Measurements from ENCODE around the gene LSM2.
A peak's percentile ranks its signal among the peaks of the same experiment; 100 is the strongest.

Gene LSM2

GRCh38 chr6:31834367-31835250 lies 27.8 kb upstream of the LSM2 start:
- DNase-seq (ENCODE audit: low read depth), result peak; percentile 63
- peak overlapping the region; percentile 80 for H3K4me3 ChIP-seq (ENCODE audit: low read depth, low read length)
- no peak for TF ChIP-seq CTCF (IDR thresholded peaks at IDR 0.05; ENCODE audit: control insufficient read depth, extremely low read depth, insufficient read depth)

DNA sequence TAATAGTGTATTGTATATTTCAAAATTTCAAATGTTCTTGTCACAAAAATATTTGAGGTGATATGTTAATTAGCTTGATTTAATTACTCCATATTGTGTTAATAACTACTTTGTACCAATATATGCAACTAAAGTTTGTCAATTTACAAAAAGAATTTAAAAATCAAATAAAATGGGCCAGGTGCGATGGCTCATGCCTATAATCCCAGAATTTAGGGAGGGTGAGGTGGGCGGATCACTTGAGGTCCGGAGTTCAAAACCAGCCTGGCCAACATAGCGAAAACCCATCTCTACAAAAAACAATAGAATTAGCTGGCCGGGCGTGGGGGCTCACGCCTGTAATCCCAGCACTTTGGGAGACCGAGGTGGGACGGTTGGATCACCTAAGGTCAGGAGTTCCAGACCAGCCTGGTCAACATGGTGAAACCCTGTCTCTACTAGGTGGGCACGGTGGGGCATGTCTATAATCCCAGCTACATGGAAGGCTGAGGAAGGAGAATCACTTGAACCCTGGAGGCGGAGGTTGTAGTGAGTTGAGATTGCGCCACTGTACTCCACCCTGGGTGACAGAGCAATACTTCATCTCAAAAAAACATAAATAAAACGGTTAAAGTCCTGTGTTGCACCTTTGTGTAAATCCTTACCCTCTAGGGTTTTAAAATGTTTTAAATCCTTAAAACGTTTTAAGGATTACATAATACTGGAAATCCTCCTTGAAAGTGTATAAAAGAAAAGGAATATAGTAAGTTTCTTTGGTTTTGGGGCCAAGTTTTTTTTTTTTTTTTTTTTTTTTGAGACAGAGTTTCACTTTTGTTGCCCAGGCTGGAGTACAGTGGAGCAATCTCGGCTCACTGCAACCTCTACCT lies 24.8 kb upstream of the LSM2 start:
- TF ChIP-seq CTCF (IDR thresholded peaks at IDR 0.05; ENCODE audit: control insufficient read depth, extremely low read depth, insufficient read depth), result no peak
- H3K4me3 ChIP-seq (ENCODE audit: low read depth, low read length), result peak overlapping the region; percentile 83
- DNase-seq (ENCODE audit: low read depth), result no peak

DNA sequence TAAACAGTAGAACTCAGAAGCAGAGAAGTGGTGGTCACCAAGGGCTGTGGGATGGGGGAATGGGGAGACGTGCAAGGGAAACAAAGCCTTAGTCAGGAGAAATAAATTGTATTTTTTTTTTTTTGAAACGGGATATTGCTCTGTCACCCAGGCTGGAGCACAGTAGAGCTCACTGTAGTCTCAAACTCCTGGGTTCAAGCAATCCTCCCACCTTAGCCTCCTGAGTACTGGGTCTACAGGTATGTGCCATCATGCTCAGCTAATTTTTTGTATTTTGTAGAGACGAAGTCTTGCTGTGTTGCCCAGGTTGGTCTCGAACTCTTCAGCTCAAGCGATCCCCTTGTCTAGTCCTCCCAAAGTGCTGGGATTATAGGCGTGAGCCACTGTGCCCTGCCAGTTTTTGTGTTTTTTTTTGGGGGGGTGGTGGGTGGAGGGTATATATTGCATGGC lies 24.1 kb upstream of the LSM2 start:
- TF ChIP-seq CTCF (IDR thresholded peaks at IDR 0.05; ENCODE audit: control insufficient read depth, extremely low read depth, insufficient read depth), result no peak
- peak overlapping the region; percentile 83 for H3K4me3 ChIP-seq (ENCODE audit: low read depth, low read length)

GRCh38 chr6:31829633-31830283 lies 23.0 kb upstream of the LSM2 start:
- TF ChIP-seq CTCF (IDR thresholded peaks at IDR 0.05; ENCODE audit: control insufficient read depth, extremely low read depth, insufficient read depth), result peak; percentile 29
- peak overlapping the region; percentile 83 for H3K4me3 ChIP-seq (ENCODE audit: low read depth, low read length)
- no peak for DNase-seq (ENCODE audit: low read depth)

More for the DNA sequence above, 24.1 kb upstream of the LSM2 start:
- no peak for DNase-seq (ENCODE audit: low read depth)

DNA sequence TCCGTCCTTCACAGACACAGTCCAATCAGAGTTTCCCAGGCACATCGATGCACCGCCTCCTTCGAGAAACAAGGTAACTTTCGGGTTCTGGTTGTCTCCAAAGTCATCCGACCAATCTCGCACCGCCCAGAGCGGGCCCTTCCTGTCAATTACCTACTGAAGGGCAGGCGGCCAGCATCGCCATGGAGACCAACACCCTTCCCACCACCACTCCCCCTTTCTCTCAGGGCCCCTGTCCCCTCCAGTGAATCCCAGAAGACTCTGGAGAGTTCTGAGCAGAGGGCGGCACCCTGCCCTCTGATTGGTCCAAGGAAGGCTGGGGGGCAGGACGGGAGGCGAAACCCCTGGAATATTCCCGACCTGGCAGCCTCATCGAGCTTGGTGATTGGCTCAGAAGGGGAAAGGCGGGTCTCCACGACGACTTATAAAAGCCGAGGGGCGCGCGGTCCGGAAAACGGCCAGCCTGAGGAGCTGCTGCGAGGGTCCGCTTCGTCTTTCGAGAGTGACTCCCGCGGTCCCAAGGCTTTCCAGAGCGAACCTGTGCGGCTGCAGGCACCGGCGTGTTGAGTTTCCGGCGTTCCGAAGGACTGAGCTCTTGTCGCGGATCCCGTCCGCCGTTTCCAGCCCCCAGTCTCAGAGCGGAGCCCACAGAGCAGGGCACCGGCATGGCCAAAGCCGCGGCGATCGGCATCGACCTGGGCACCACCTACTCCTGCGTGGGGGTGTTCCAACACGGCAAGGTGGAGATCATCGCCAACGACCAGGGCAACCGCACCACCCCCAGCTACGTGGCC lies 20.7 kb upstream of the LSM2 start, which contains the start of gene HSPA1B:
HSPA1B (plus strand) TSS at position 453 of the 794 bp plus-strand sequence; CDS start at position 666, 213 bp downstream.
- DNase-seq (ENCODE audit: low read depth), result peak; percentile 100
- no peak for TF ChIP-seq CTCF (IDR thresholded peaks at IDR 0.05; ENCODE audit: control insufficient read depth, extremely low read depth, insufficient read depth)
- peak within 1 kb of the TSS; percentile 78 for H3K4me3 ChIP-seq (ENCODE audit: low read depth, low read length)

Measured in LNCaP clone FGC (cell line).